ENCODE measurements around the gene TBK1. TPM values are rescaled to one million over a fixed set of nuclear protein-coding genes. Genes with fewer than 3 reads are reported as not detected.

TBK1 gene
- total and polyA plus RNA-seq, 4 donors: 21.0 to 51.6 (median 23.3) TPM

GRCh38 chr12:64551676-64552075 is 99.8 kb downstream of the TBK1 start:
- H3K27me3 ChIP-seq (ENCODE audit: control insufficient read depth, insufficient read depth, low read length): peaks cover 5% of the 10 kb centered on the region
- no CpG with 5 or more reads among the region's 7 CpGs for whole genome bisulfite sequencing (ENCODE audit: insufficient coverage)

More at GRCh38 chr12:64551676-64552075, 99.8 kb downstream of the TBK1 start:
- no peak overlapping the region for H3K4me3 ChIP-seq (ENCODE audit: low read depth, low read length)
- no peaks in the 10 kb centered on the region for H3K36me3 ChIP-seq (ENCODE audit: control insufficient read depth, insufficient read depth, low read length)
- DNase-seq (ENCODE audit: low read depth in 4 of 6, low spot score in 6 of 6): no peak
- H3K9me3 ChIP-seq (ENCODE audit: control insufficient read depth, insufficient read depth, low read length): no peaks in the 10 kb centered on the region
- H3K27ac ChIP-seq (ENCODE audit: low read depth, low read length): no peak overlapping the region
- no peaks in the 10 kb centered on the region for H3K4me1 ChIP-seq (ENCODE audit: control insufficient read depth, insufficient read depth, low read length)

Other genes with a start within 250 kb of the TBK1 start
- 1 to 10 TPM; 4.8 to 7.0 TPM for gene KICS2, start 229.8 kb upstream of the TBK1 start, total RNA-seq
- 1 to 10 TPM; 3.4 to 4.0 TPM for gene KICS2, start 229.8 kb upstream of the TBK1 start, polyA plus RNA-seq (ENCODE audit: insufficient read length in 2 of 2)
- 1 to 10 TPM in 1 of 2 donors, under 1 TPM in 1; 0.99 to 1.3 TPM for gene C12orf56, start 61.4 kb upstream of the TBK1 start, total RNA-seq
- gene C12orf56, start 61.4 kb upstream of the TBK1 start, polyA plus RNA-seq (ENCODE audit: insufficient read length in 2 of 2): 1 to 10 TPM in 1 of 2 donors, under 1 TPM in 1; 0.19 to 2.4 TPM
- 10 to 100 TPM; 60.1 to 81.9 TPM for gene XPOT, start 47.7 kb upstream of the TBK1 start, total RNA-seq
- gene XPOT, start 47.7 kb upstream of the TBK1 start, polyA plus RNA-seq (ENCODE audit: insufficient read length in 2 of 2): 10 to 100 TPM; 49.3 to 64.5 TPM
- 10 to 100 TPM; 11.1 to 18.7 TPM for gene RASSF3, start 158.4 kb downstream of the TBK1 start, total RNA-seq
- 10 to 100 TPM in 1 of 2 donors, 1 to 10 TPM in 1; 9.4 to 10.7 TPM for gene RASSF3, start 158.4 kb downstream of the TBK1 start, polyA plus RNA-seq (ENCODE audit: insufficient read length in 2 of 2)

Data from spinal cord (tissue), 10 donors.